ENCODE data around the gene WDPCP.

- TF ChIP-seq EZH2phosphoT487 (IDR thresholded peaks at IDR 0.05; ENCODE audit: unreplicated experiment) (no peak), CTCF (conservative IDR thresholded peaks at IDR 0.05; ENCODE audit: low read depth in 2 of 2) (no peak), POLR2AphosphoS5 (IDR thresholded peaks at IDR 0.05; ENCODE audit: low read depth) (no peak), JUNB (IDR thresholded peaks at IDR 0.05; ENCODE audit: unreplicated experiment) (no peak), REST (IDR thresholded peaks at IDR 0.05; ENCODE audit: unreplicated experiment) (no peak), ZNF331 (CRISPR knock-in tag; IDR thresholded peaks at IDR 0.05; ENCODE audit: low read depth) (no peak), EZH2 (IDR thresholded peaks at IDR 0.05; ENCODE audit: low read depth, unreplicated experiment) (no peak), ETS1 (IDR thresholded peaks at IDR 0.05) (no peak), ZNF114 (CRISPR knock-in tag; IDR thresholded peaks at IDR 0.05) (no peak)
These were observed 362.2 kb downstream of the WDPCP start for GRCh38 chr2:63225964-63226686.
